ENCODE data around the gene WNT2.
"Not testable (repeated sequence)": the region's sequence is repeated elsewhere in the genome, so short reads cannot be mapped to it uniquely, and the experiment has no call there.

WNT2 gene

DNA sequence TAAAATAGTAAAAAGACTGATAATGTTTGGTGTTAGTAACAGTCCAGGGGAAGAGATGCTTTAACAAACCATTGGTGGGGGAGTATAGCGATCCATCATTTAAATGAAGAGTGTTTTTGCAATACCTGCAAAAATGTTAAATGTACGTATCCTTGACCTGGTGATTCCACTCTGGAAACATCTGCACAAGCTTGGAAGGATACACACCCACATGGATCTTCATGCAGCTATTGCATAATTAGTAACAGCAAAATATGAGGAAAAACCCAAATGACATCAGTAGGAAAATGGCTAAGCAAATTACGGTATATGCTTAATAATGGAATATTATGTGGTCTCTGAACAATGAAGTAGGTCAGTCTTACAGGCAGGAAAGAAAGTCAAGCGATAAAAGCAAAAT is 20.5 kb downstream of the WNT2 start:
- DNase-seq, result no peak

GRCh38 chr7:117300506-117300905 is 22.4 kb downstream of the WNT2 start:
- not testable (repeated sequence) for DNase-seq

DNA sequence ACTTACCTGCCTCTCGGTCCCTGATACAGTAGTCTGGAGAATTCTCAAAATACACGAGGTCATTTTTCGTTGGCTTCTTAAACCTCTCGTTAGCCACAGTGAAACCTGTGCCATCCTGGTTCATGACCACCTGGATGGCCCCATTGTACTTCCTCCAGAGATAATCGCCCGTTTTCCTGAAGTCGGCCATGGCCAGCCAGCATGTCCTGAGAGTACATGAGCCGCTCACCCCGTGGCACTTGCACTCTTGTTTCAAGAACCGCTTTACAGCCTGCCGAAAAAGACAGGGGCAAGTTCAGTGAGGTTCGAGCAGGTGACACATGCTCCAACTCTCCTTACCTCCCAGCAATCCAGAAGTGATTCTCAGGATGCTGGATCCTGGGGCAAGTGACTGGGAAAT is 25.3 kb downstream of the WNT2 start:
- no peak for DNase-seq

GRCh38 chr7:117296066-117296465 is 26.8 kb downstream of the WNT2 start:
- no peak for DNase-seq

DNA sequence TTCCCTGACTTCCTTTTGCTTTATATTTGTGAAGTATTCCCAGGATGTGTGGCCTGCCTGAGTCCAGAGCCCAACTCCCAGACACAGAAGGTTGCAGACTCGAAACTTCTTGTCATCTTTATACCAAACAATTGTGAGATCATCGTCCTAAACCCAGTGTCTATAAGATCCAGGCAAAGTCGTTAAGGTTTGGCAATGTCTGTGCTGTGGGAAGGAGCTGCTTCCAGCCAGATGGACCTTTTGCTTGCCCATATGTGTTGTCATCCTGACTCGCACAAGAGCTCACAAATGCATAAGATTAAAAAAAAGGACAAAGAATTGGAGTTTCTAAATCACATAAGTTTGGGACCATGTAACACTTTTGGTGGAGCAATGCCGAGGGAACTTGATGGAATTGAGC is 37.0 kb downstream of the WNT2 start:
- DNase-seq, result no peak

DNA sequence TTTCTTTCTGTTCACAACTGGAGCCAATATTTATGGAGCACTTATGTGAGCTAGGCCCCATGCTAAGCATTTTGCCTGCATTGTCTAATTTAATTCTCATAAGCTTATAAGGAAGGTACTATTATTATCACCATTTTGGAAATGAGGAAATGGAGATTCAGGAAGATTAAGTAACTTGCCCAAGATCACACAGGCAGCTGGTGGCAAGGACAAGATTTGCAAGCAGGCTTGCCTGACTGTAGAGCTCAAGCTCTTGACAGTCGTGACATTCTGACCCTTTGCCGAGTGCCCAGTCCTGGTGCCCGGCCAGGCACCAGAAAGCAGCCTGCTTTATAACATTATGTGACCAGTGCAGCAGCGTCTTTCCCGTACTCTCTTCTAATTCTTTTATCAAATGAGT is 38.2 kb downstream of the WNT2 start:
- DNase-seq, result no peak

DNA sequence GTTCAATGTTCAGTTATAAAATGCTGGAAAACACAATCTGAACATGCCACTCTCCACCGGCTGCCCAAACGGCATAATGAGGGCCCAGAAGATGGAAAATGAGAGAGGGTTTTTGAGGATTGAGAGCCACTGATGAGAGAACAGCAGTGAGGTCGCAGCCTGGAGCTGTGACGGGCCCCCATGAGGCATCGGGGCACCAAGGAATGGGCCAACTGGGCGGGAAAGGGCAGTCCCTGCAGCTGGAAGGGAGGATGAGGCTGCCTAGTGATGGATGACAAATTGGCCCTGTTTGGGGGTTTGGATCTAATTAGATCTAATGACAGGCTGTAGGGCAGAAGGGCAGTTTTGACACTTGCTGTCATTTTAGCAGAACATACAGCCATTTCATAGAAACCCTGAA is 39.1 kb downstream of the WNT2 start:
- no peak for DNase-seq

- no peak for DNase-seq
These were observed 39.5 kb downstream of the WNT2 start for GRCh38 chr7:117283371-117283770.

- DNase-seq, result no peak
These were observed 40.5 kb downstream of the WNT2 start for GRCh38 chr7:117282239-117282812.

GRCh38 chr7:117281562-117281961 is 41.3 kb downstream of the WNT2 start:
- DNase-seq, result no peak

- no peak for DNase-seq
These were observed 42.8 kb downstream of the WNT2 start for GRCh38 chr7:117279931-117280557.

GRCh38 chr7:117279203-117279602 is 43.7 kb downstream of the WNT2 start:
- DNase-seq, result no peak

GRCh38 chr7:117278040-117278439 is 44.8 kb downstream of the WNT2 start:
- no peak for DNase-seq

DNA sequence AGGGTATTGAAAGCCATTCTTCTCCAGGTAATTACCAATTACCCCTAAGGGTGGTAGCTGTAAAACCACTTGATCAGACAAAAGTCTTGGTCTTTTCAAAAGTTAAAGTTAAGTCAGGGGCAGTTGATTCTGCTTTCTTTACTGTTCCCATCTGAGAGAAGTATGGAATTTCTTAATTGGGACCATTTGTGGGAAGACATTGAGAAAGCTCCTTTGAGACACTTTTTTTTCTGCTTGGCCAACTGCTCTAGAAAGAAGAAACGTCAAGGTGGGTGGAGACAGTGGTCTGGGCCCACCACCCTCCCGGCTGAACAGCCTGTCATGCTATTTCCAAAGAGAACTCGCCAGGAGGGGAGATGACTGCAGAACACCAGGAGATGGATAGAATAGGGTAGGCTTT is 45.3 kb downstream of the WNT2 start:
- no peak for DNase-seq

- DNase-seq, result no peak
These were observed 47.9 kb downstream of the WNT2 start for GRCh38 chr7:117274951-117275350.

GRCh38 chr7:117273814-117274225 is 49.0 kb downstream of the WNT2 start:
- DNase-seq, result no peak

- no peak for DNase-seq
These were observed 49.5 kb downstream of the WNT2 start for GRCh38 chr7:117273325-117273724.

DNA sequence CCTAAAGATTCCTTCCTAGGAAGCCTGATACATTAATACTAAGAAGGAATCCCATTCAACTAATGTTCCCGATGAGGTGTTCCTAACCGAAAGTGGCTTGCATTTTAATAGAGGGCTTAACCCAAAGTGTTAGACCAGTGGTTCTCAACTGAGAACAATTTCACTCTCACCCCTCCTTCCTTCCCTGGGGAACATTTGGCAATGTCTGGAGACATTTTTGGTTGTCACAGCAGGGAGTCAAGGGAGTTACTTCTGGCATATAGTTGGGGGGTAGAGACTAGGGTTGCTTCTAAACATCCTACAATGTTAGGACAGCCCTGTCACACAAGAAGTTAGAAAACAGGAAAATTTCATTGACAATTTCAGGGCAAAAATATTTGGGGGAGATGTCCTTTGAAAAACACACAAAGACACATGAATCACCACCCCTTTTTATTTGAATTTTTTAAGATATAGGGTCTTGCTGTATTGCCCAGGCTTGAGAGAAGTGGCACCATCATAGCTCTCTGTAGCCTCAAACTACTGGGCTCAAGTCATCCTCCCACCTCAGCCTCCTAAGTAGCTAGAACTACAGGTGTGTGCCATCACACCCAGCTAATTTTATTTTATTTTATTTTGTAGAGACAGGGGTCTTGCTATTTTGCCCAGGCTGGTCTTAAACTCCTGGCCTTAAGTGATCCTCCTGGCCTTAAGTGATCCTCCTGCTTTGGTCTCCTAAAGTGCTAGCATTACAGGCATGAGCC is 50.7 kb downstream of the WNT2 start:
- no peak for DNase-seq

DNA sequence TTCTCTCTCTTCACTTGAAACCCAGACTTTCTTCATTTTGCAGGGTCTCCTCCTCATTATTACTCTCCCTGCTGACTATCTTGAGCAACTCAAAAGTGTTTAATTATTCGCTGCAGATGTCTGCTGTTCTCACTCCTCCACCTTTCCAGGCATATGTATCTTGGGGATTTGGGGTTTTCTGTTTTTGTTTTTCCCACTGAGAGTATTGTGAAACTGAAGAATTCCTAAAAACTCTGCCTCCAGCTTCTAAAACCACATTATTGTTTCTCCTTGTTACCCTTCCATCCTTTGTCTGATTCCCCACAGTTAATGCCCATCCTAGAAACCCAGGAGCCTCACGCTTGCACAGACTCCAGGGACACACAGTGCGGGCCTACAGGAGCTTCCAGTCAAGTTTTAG is 51.3 kb downstream of the WNT2 start:
- no peak for DNase-seq

GRCh38 chr7:117270371-117270770 is 52.5 kb downstream of the WNT2 start:
- no peak for DNase-seq

DNA sequence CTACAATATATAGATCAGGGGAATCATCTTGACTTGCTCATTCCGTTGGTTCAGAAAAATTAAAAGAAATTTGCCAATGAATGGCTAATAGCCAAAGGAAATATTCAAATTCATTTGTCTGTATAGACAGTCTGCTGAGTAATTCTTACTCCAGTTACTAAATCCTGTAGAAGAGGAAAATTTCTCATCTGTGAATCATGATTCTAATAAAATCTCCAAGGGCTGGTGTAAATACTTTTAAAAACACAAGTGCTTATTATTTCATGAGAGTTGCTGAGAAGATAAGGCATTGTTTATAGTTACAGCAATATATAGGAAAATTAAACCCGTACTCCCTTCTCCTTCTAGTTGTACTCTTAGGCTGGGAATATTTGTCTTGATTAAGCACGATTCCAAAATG is 53.0 kb downstream of the WNT2 start:
- DNase-seq, result no peak

- DNase-seq, result no peak
These were observed 53.4 kb downstream of the WNT2 start for GRCh38 chr7:117269417-117269816.

- no peak for DNase-seq
These were observed 58.1 kb downstream of the WNT2 start for GRCh38 chr7:117264716-117265115.

DNA sequence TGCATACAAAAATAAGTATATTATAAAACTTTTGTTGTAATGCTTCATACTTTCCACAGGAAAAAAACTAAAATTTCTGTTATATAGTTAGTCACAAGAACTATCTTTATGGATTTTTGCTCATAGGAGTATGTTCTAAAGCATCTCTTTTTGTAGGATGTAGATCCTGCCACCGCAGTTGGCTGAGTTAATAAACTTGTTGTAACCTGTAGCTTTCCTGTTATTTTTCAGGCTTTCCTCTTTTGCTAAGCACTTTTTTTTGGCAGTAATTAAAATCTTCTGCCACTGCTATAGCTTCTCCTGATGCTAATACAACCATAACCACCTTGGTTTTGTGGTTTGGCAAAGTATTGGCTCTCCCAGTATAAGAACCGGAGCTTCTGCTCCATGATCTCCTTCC is 60.3 kb downstream of the WNT2 start:
- no peak for DNase-seq

- no peak for DNase-seq
These were observed 63.2 kb downstream of the WNT2 start for GRCh38 chr7:117259615-117260014.

Measured in NCI-H774 (cell line).